NCI-H82 (cell line): ENCODE results near the gene ISCU.
A peak's percentile ranks its signal among the peaks of the same experiment; 100 is the strongest.
"Not testable (repeated sequence)": the region's sequence is repeated elsewhere in the genome, so short reads cannot be mapped to it uniquely, and the experiment has no call there.

Experiments
- DNase-seq: peaks from one replicate; lab custom pipeline; 2025; lab: John Stamatoyannopoulos, UW

The ISCU gene

GRCh38 chr12:108543652-108544051 is 18.7 kb upstream of the ISCU start:
- no peak for DNase-seq

DNA sequence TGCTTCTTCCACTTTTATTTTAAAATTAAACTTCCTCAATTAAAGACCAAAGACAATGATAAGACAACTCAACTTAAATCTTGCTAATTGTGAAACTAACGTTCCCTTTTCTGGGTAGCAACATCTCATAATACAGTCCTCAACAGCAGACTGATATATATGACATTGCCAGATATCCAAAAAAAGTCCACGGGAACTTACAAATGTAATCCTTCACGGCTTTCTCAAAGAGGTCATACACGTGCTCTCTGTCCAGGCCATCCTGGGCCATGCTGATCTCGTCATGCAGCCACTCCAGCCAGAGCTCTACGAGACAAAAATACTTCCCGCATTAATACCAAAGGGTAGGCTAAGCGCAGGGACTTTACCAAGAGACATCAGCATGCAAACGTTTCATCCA is 14.7 kb upstream of the ISCU start:
- DNase-seq, result no peak

- DNase-seq, result no peak
Measured at GRCh38 chr12:108548954-108549521, 13.4 kb upstream of the ISCU start.

- no peak for DNase-seq
Measured at GRCh38 chr12:108551535-108551934, 10.9 kb upstream of the ISCU start.

GRCh38 chr12:108553799-108554198 is 8.6 kb upstream of the ISCU start:
- DNase-seq, result no peak

GRCh38 chr12:108555383-108555782 is 7.0 kb upstream of the ISCU start:
- DNase-seq, result not testable (repeated sequence)

- no peak for DNase-seq
Measured at GRCh38 chr12:108559007-108559655, 3.3 kb upstream of the ISCU start.

- DNase-seq, result no peak
Measured at GRCh38 chr12:108559748-108560147, 2.6 kb upstream of the ISCU start.

- DNase-seq, result no peak
Measured at GRCh38 chr12:108560321-108560721, 2.1 kb upstream of the ISCU start.

DNA sequence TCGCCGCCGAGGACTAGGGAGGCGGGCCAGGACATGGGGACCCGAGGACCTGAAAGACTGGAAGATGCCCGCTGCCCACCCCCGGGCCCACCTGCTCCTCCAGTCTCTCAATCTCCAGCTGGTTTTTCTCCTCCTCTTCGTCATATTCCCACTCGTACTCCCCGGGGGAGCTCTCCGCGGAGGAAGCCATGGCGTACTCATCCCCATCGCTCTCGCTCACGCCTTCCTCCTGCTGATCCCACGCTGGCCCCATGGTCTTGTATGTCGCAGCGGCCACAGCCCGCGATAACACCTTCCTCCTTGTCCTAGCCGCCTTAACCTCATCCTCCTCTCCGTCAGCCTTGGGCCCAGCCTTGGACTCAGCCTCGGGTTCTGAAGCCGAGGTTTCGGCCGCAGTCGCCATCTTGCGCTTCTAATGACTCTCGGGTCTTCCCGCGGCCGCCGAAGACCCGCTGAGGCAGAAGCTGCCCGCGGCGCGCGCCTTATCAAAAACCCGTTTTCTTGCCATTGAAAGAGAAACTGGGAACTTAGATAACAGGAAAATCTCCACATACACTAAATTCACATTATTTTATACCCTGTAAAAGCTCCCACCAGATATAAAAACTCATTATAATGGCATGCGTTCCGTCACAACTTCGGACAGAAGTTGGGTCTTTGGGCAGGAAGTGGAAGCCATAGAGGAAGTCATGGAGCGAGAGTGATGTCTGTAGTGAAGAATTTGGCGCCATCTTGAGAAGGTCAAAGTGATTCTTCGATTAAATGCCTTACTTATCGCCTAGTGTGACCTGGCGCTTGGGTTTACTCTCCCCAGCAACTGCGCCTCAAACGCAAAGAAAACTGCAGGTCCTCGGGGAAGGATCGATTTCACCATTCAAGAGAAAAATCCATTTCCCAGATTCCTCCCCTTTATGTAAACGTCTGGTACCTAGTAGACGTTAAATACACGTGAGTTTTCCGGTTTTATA is 1.4 kb upstream of the ISCU start, which contains the start of gene SART3:
Gene SART3 (minus strand): TSS at position 422 of the 968 bp plus-strand sequence. CDS start 19 bp downstream, at position 403.
- DNase-seq, result peak; percentile 96

DNA sequence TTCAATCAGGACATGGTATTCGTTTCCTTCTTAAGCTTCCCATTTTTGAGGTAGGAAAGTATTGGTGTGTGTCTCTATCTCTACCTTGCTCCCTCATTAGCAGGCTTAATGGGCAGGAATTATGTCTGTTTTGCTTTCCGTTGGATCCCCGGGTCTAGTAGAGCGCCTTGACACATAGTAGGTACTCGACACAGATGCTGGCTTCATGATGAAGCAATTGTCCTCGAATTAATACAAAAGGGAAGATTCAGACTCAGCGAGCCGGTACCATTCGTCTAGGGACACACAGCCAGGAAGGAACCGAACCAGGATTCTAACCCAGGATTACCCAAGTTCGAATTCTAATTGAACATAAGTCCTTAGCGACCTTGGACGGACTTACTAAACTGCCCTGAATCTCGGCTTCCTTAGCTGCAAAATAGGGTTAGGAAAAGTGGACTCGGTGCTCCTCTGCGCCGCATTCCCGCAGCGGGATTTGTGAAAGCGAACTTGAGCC is 496 bp upstream of the ISCU start:
- no peak for DNase-seq

DNA sequence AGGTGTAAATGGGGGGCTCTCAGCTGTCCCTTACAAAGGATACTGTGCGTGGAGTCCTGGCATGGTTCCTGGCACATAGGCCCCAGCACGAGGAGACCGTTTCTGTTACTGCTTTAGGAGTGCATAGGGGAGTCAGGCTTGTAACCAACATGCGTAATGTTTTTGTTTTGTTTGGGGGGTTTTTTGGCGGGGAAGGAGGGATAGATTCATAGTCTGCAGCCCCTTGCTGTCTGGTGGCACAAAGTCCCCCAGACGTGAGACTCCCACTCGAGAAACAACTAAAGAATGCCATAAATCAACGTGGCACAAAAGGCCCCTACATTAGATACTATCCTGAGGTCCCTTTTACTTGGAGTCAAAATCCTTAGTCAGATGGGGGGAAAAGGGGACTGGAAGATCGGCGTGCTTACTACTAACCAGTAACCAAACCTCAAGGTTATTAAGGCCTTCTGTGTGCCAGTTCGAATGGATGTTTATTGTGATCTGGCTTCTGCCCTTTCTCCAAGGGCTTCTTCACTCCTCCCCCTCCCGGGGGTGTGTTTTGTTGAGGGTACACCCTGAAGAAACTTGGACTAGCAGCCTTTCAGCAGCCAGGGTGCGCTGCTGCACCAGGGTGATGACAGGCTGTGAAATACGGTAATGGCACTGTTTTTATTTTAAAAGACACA is 874 bp downstream of the ISCU start:
- peak; percentile 92 for DNase-seq

DNA sequence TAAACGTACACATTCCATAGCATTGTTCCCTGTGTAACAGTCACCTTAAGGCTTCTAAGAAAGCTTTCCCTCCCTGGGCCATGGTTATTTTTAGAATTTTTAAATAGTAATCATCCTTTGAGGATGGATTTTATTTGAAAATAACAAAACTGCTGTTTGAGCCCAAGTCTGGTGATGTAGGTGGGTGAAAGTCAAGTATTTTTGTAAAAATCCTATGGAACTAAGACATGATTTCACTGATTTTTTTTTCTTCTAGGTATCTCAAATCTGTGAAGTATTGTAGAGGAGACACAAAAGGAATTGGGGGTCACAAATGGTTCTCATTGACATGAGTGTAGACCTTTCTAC is 1.4 kb downstream of the ISCU start:
- no peak for DNase-seq

GRCh38 chr12:108564724-108565123 is 2.3 kb downstream of the ISCU start:
- no peak for DNase-seq

DNA sequence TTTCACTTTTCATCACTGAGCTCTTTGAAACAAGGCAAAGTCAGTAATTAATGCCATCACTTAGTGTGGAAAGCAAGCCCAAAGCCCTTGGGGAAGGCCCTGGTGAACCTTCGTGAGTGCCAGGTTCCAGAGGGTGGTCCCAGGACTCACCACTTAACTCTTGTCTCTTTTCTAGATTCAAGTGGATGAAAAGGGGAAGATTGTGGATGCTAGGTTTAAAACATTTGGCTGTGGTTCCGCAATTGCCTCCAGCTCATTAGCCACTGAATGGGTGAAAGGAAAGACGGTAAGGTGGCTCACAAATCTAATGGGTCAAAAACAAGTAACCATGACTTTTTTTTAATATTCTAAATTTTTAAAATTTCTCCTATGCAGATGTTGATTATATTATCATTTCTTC is 2.8 kb downstream of the ISCU start:
- no peak for DNase-seq

DNA sequence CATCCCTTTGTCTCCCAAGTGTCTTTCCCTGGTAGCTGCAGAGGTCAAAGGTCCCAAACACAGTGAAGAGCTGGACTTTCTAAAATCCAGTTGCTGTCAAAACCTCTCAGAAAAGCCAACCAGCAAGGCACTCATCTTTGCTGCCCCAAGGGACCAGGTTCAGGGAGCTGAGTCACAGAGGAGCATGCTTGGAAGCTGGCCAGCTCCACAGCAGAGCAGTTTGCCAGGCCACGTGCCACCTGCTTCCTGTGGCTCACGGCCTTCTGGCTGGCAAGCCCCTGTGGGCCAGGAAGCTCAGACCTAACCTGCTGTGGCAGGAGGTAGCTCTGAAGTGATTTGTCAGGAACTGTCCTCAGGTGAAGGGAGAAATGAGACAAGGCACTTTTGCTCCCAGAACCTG is 3.6 kb downstream of the ISCU start:
- DNase-seq, result no peak

DNA sequence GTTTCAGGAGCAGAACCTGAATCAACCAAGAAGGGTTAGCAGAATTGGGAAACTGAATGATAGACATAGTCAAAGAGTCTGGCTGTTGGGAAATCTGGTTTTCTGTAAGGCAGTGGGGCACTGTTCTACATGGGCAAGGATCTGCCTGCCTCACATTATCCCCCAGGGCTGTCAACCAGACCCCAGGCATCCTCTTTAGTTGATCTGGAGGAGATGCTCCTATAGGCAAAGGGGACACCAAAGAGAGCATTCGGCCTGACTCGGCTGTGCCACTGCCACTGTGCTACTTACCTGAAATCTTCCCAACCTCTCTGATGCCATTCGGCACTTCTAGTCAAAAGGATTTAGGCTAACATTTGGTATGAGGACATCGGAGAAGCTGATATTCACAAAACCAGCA is 4.1 kb downstream of the ISCU start:
- DNase-seq, result no peak

- no peak for DNase-seq
Measured at GRCh38 chr12:108567406-108568337, 5.3 kb downstream of the ISCU start.

DNA sequence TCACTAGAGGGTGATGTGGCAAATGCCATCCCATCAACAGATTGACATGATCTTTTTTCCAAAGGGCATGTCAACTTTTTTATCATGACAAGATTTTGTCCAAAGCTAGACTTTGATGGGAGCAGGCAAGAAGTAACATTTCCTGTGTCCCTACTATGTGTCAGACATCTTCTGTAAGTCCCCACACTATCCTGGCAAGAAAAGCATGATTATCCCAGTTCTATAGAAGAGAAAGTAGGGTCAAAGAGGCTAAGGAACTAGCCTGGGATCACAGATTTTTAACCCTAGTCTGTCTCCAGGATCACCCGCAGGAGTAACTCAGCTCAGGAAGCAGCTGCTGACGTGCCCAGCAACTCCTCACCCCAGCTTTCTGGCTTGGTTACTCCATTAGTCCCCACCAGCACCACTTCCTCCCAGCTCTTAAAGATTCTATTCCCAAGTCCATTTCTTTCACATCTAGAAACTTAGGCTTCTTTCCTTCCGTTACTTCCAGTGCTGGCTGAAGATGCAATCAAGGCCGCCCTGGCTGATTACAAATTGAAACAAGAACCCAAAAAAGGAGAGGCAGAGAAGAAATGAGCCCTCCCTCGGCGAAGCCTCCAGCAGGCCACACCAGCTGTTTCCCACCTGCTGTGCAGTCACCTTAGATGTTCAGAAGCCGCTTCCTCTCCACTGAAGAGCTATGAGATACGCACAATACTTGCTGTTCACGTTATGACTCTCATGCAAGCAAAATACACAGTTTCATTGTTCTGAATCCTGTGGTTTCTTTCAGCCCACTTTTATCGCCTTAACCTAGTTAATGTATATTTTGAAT is 6.2 kb downstream of the ISCU start:
- DNase-seq, result no peak
